ENCODE results near the gene BLNK.

The BLNK gene

DNA sequence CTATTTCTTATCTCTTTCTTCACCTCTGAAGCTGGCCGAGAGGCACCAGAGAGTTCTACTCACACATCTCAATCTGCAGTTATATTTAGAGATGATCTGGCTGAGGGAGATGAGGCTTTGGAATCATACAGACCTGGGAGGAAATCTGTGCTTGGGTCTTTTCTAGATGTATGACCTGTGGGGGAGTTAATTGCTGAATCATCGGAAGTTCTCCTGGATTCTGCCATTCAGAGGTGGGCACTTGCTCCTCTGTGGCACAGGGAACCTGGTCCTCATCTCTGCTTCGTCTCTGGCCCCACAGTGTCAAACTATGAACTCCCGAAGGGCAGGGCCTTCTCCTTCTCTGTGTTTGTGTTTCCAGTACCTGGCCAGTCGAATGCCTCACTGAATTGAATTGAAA is 52.5 kb downstream of the BLNK start:
- DNase-seq (ENCODE audit: low spot score), result no peak
- H3K4me3 ChIP-seq, result no peak overlapping the region
- no peak overlapping the region for H3K27ac ChIP-seq
- no peak for TF ChIP-seq CTCF (IDR thresholded peaks at IDR 0.05)

GRCh38 chr10:96217711-96218110 is 53.7 kb downstream of the BLNK start:
- Histone ChIP-seq H3K27ac (no peak overlapping the region), H3K4me3 (no peak overlapping the region)
- no peak for TF ChIP-seq CTCF (IDR thresholded peaks at IDR 0.05)
- DNase-seq (ENCODE audit: low spot score), result no peak

- no peak for TF ChIP-seq CTCF (IDR thresholded peaks at IDR 0.05)
- Histone ChIP-seq H3K4me3 (no peak overlapping the region), H3K27ac (no peak overlapping the region)
- no peak for DNase-seq (ENCODE audit: low spot score)
Measured at GRCh38 chr10:96216775-96217174, 54.6 kb downstream of the BLNK start.

GRCh38 chr10:96212911-96213310 is 58.5 kb downstream of the BLNK start:
- no peak for DNase-seq (ENCODE audit: low spot score)
- Histone ChIP-seq H3K27ac (no peak overlapping the region), H3K4me3 (no peak overlapping the region)
- no peak for TF ChIP-seq CTCF (IDR thresholded peaks at IDR 0.05)

DNA sequence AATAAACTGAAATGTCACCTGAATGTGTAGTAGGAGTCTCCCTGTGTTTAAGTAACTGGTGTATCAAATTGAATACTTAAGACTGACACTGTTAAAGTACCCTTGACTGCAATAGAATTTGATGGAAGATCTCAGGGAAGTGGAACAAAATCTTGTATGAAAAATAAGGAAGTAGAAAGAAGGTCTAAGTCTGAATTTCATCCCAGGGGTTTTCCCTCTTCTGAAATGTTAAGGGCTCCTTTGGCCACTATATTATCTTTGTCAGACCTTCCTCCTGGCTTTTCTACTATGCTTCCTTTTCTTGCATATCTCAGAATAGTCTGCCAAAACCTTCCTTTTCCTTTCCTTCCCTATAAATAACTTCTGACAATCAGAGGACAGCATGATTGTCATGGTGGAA is 59.6 kb downstream of the BLNK start:
- Histone ChIP-seq H3K4me3 (no peak overlapping the region), H3K27ac (no peak overlapping the region)
- DNase-seq (ENCODE audit: low spot score), result no peak
- TF ChIP-seq CTCF (IDR thresholded peaks at IDR 0.05), result no peak

GRCh38 chr10:96208946-96209345 is 62.4 kb downstream of the BLNK start:
- Histone ChIP-seq H3K4me3 (no peak overlapping the region), H3K27ac (no peak overlapping the region)
- TF ChIP-seq CTCF (IDR thresholded peaks at IDR 0.05), result no peak
- DNase-seq (ENCODE audit: low spot score), result no peak

DNA sequence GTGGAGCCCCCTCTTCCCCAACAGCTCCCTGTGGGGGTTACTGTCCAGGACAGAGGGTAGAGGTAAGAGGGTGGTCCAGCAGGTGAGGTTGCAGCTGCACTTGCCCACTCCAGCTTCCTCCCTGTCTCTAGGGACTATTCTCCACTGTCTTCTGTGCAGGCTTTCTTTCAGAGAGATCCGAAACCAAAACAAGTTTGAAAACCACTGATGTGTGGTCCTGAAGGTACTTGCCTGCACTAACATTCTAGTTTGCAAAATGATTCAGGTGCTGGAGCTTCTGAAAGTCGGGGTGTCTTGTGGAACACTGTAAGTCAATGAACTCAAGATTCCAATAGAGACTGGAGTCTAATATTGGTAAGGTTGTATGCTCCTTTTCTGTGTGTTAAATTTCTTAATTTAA is 63.1 kb downstream of the BLNK start:
- TF ChIP-seq CTCF (IDR thresholded peaks at IDR 0.05), result no peak
- no peak for DNase-seq (ENCODE audit: low spot score)
- no peak overlapping the region for H3K27ac ChIP-seq

More for the DNA sequence above, 63.1 kb downstream of the BLNK start:
- H3K4me3 ChIP-seq, result no peak overlapping the region

All from coronary artery (tissue), 2 donors.